H1 (cell line): ENCODE data around the gene SH3BP2.

Experiments used
- BRCA1 ChIP-seq: IDR thresholded peaks from 2 replicates; pipeline ENCODE4 v1.6.1; 2012; ENCODE audit warnings: low read depth, low read length, improper control_type of control experiment
- NRF1 ChIP-seq: IDR thresholded peaks from 2 replicates; pipeline ENCODE4 v1.6.1; 2011; ENCODE audit warnings: mild to moderate bottlenecking, low read depth, low read length, improper control_type of control experiment

DNA sequence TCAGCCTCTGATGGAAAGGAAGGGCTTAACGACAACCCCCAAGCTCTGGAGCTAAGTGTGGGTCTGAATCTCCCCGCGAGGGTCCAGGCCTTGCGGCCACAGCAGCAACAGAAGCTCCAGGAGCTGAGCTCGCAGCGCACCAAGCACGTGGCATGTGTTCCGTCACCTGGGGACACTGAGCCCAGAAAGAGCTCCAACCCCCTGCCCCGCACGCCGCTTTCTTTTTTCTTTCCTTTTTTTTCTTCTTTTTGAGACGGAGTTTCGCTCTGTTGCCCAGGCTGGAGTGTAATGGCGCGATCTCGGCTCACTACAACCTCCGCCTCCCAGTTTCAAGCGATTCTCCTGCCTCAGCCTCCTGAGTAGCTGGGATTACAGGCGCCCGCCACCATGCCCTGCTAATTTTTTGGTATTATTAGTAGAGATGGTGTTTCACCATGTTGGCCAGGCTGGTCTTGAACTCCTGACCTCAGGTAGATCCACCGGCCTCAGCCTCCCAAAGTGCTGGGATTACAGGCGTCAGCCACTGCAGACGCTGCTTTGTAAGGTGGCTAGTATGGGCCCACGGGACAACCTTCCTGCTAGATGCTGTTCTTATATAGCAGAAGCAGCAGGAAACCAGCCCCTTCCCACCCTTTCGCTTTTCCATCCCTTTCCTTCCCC lies 36.1 kb upstream of the SH3BP2 start:
- no peak for TF ChIP-seq NRF1
- TF ChIP-seq BRCA1 = no peak
